Esophagus muscularis mucosa (tissue), 4 donors: ENCODE measurements around the gene HOXD9. TPM values are rescaled to one million over a fixed set of nuclear protein-coding genes. Genes with fewer than 3 reads are reported as not detected.
A peak's percentile ranks its signal among the peaks of the same experiment; 100 is the strongest.

Experiments used
- DNase-seq: peaks from one replicate; pipeline ENCODE4 v3.0.0-alpha.2; 2017; ENCODE audit errors: extremely low spot score
- H3K27ac ChIP-seq, 4 donors: fragments of 200-600 bp; sonication (generic); replicated peaks in 1 of 4; 1 replicate in 3 of 4; 2 replicates in 1 of 4; pipeline ENCODE4 v1.5.1; 2016 to 2019; ENCODE audit warnings: mild to moderate bottlenecking in 1 of 4
- H3K27me3 ChIP-seq, 4 donors: fragments of 200-600 bp; sonication (generic); one replicate each; pipeline versions ENCODE4 v1.5.1 to v1.6.0; 2016 to 2019
- H3K36me3 ChIP-seq, 4 donors: fragments of 200-600 bp; sonication (generic); one replicate each; pipeline ENCODE4 v1.5.1; 2016 to 2019
- H3K4me1 ChIP-seq, 4 donors: fragments of 200-600 bp; sonication (generic); one replicate each; pipeline ENCODE4 v1.5.1; 2016 to 2019
- H3K4me3 ChIP-seq, 4 donors: fragments of 200-600 bp; sonication (generic); 1 replicate in 2 of 4; 2 replicates in 2 of 4; pipeline ENCODE4 v1.5.1; 2016 to 2019; ENCODE audit warnings: mild to moderate bottlenecking in 4 of 4, moderate library complexity in 1 of 4
- H3K9me3 ChIP-seq, 4 donors: fragments of 200-600 bp; sonication (generic); 1 replicate in 3 of 4; 2 replicates in 1 of 4; pipeline ENCODE4 v1.5.1; 2016 to 2019
- EP300 ChIP-seq: sonication (generic); formaldehyde crosslinking; IDR thresholded peaks from one replicate; pipeline ENCODE4 v1.6.1; 2017; ENCODE audit warnings: antibody characterized with exemption
- POLR2A ChIP-seq: fragments of 450-650 bp; IDR thresholded peaks from one replicate; pipeline ENCODE4 v1.6.1; 2017; ENCODE audit warnings: antibody characterized with exemption, moderate library complexity, mild to moderate bottlenecking, low read depth
- POLR2AphosphoS5 ChIP-seq, 2 donors: sonication (generic); formaldehyde crosslinking; IDR thresholded peaks; one replicate each; pipeline ENCODE4 v1.6.1; 2017; ENCODE audit warnings: antibody characterized with exemption in 2 of 2
- WGBS: methylation state at CpG from one replicate; pipeline ENCODE4 v1.1.5; 2018; 5-methylcytosine and 5-hydroxymethylcytosine counted together
- intact Hi-C: fragments of 100-400 bp; cut with DNase I; formaldehyde crosslinking; loops from one replicate; pipeline ENCODE4 v1.15.1; 2023
- total RNA-seq, 4 donors: library from RNA; depleted of rRNA; stranded (reverse); fragments of >200 nt; gene quantifications; one replicate each; pipeline versions ENCODE4 v1.1.0 to v1.2.1, GENCODE V29; 2016
- TF ChIP-seq, protein P1 (sequence below), 3 experiments: fragments of 200-600 bp in 2 of 3; fragments of 450-650 bp in 1 of 3; sonication (generic) in 2 of 3; IDR thresholded peaks; one replicate each; pipeline ENCODE4 v1.5.1; 2017 to 2019; ENCODE audit warnings: antibody characterized with exemption in 3 of 3, mild to moderate bottlenecking in 2 of 3, moderate library complexity in 1 of 3

The HOXD9 gene
- total RNA-seq, 4 donors from 2014 or later, result 0.83 to 2.2 (median 0.99) TPM

DNA sequence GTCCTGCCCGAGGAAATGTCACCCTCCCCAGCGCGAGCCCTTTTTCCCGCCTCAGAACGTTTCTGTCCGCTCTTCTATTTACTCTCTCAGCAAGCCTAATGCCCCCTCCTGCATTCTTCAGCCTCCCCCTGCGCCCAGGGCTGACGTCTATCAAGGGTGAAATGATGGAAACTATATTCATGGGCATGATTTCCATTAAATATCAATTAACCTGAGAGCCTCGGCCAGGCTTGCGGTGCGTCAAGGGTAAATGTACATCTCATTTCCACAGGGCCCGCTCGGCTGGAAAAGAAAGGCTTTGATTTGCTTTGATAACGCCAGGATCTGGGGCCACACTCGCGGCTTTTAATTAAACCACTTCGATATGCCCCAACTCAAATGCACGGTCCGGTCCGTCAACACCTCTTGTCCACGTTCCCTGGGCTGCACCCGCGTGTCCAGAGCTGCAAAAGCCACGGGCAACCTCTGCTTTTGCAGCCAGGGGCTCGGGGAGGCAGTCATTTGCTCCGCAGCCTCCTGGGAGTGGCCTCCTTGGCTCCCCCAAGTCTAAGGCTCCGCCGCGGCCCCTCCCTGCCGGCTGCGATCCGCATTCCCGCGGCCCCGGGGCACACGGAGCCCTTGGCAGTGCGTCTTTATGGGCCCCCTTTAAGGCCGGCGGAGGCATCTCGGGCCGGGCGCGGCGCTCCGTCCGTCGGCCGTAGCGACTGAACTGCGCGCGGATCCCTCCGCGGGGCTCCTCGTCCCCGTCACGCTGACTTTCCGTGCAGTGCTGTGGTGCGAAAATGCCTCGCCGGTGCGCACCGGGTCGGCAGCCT lies 6.7 kb downstream of the HOXD9 start, which contains the start of gene HOXD8:
TSS of gene HOXD8 (plus strand) at position 724 of the 815 bp plus-strand sequence. CDS start 662 bp downstream, outside the sequence.
- 13% methylated on average over 28 of the region's 64 CpGs for WGBS
- no peak for DNase-seq
- Histone ChIP-seq H3K9me3 (no peaks in the 10 kb centered on the region), H3K36me3 (no peaks in the 10 kb centered on the region), H3K4me1 (peaks cover 14 to 49% (median 26%) of the 10 kb centered on the region in 4 donors), H3K4me3 (peak within 1 kb of the TSS; percentile 52 to 61 (median 53)), H3K27me3 (peaks cover 0 to 100% (median 78%) of the 10 kb centered on the region in 4 donors), H3K27ac (peak within 1 kb of the TSS; percentile 56 to 78 (median 71))
- intact Hi-C loops, result loop anchor here (1.0 to 5.0 kb wide), 5 partner anchors 328 to 688 kb away; no protein-coding TSS in a partner anchor
- TF ChIP-seq POLR2AphosphoS5 (IDR thresholded peaks at IDR 0.05), result peak; percentile 42 to 52
- no peak for TF ChIP-seq POLR2A
- no peak for TF ChIP-seq EP300
- TF ChIP-seq, protein P1, sequence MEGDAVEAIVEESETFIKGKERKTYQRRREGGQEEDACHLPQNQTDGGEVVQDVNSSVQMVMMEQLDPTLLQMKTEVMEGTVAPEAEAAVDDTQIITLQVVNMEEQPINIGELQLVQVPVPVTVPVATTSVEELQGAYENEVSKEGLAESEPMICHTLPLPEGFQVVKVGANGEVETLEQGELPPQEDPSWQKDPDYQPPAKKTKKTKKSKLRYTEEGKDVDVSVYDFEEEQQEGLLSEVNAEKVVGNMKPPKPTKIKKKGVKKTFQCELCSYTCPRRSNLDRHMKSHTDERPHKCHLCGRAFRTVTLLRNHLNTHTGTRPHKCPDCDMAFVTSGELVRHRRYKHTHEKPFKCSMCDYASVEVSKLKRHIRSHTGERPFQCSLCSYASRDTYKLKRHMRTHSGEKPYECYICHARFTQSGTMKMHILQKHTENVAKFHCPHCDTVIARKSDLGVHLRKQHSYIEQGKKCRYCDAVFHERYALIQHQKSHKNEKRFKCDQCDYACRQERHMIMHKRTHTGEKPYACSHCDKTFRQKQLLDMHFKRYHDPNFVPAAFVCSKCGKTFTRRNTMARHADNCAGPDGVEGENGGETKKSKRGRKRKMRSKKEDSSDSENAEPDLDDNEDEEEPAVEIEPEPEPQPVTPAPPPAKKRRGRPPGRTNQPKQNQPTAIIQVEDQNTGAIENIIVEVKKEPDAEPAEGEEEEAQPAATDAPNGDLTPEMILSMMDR (IDR thresholded peaks at IDR 0.05), result no peak

DNA sequence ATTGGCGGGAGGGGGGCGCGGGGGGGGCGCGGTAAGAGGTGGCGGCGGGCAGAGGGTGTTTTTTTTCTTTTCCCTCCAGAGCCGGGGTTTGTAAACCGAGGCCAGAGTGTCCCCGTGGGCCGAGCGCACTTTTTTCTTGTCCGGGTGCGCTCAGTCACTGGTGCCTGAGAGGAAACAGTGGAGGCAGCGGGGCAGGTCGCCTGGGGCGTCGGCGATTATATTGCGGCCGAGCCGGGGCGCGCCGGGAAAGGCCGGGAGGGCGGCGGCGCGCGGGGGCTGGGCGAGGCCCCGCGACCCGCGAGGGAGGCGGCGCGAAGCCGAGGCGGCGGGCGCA lies 7.3 kb downstream of the HOXD9 start:
- intact Hi-C loops, result loop anchor here (5.0 kb wide), 4 partner anchors 328 to 688 kb away; no protein-coding TSS in a partner anchor
- peak overlapping the region; percentile 56 to 78 (median 71) for H3K27ac ChIP-seq
- peak overlapping the region; percentile 52 to 61 (median 53) for H3K4me3 ChIP-seq
- TF ChIP-seq EP300 (no peak), POLR2A (no peak), POLR2AphosphoS5 (IDR thresholded peaks at IDR 0.05) (no peak)
- TF ChIP-seq, protein P1 (IDR thresholded peaks at IDR 0.05), result no peak
- no peaks in the 10 kb centered on the region for H3K36me3 ChIP-seq
- peaks cover 14 to 49% (median 26%) of the 10 kb centered on the region in 4 donors for H3K4me1 ChIP-seq
- no peaks in the 10 kb centered on the region for H3K9me3 ChIP-seq
- H3K27me3 ChIP-seq, result peaks cover 0 to 100% (median 75%) of the 10 kb centered on the region in 4 donors
- WGBS, result no CpG with 5 or more reads among the region's 43 CpGs
- no peak for DNase-seq

DNA sequence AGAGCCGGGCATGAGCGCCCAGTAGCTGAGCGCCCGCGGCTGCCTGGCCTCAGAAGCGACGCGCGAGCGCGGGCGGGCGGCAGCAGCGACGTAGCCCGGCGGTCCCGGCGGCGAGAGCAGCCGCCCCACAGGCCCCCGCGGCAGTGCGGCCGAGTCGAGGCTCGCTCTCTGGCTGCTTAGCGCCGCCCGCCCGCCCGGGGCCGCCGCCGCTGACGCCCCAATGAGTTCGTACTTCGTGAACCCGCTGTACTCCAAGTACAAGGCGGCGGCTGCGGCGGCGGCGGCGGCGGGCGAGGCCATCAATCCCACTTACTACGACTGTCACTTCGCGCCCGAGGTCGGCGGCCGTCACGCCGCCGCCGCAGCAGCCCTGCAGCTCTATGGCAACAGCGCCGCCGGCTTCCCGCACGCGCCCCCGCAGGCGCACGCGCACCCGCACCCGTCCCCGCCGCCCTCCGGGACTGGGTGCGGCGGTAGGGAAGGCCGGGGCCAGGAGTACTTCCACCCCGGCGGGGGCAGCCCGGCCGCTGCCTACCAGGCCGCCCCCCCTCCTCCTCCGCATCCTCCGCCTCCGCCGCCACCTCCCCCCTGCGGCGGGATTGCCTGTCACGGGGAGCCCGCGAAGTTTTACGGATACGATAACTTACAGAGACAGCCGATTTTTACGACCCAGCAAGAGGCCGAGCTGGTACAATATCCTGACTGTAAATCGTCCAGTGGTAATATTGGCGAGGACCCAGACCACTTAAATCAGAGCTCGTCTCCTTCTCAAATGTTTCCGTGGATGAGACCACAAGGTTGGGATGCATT lies 7.8 kb downstream of the HOXD9 start:
- no peaks in the 10 kb centered on the region for H3K36me3 ChIP-seq
- no peak for TF ChIP-seq EP300
- TF ChIP-seq POLR2A, result no peak
- TF ChIP-seq POLR2AphosphoS5 (IDR thresholded peaks at IDR 0.05), result no peak
- 6% methylated on average over 4 of the region's 100 CpGs for WGBS
- peak overlapping the region; percentile 52 to 61 (median 53) for H3K4me3 ChIP-seq
- peak overlapping the region; percentile 56 to 78 (median 71) for H3K27ac ChIP-seq
- no peaks in the 10 kb centered on the region for H3K9me3 ChIP-seq
- H3K27me3 ChIP-seq, result peaks cover 0 to 100% (median 73%) of the 10 kb centered on the region in 4 donors
- intact Hi-C loops, result no loop called here
- peaks cover 14 to 49% (median 26%) of the 10 kb centered on the region in 4 donors for H3K4me1 ChIP-seq
- DNase-seq, result no peak

DNA sequence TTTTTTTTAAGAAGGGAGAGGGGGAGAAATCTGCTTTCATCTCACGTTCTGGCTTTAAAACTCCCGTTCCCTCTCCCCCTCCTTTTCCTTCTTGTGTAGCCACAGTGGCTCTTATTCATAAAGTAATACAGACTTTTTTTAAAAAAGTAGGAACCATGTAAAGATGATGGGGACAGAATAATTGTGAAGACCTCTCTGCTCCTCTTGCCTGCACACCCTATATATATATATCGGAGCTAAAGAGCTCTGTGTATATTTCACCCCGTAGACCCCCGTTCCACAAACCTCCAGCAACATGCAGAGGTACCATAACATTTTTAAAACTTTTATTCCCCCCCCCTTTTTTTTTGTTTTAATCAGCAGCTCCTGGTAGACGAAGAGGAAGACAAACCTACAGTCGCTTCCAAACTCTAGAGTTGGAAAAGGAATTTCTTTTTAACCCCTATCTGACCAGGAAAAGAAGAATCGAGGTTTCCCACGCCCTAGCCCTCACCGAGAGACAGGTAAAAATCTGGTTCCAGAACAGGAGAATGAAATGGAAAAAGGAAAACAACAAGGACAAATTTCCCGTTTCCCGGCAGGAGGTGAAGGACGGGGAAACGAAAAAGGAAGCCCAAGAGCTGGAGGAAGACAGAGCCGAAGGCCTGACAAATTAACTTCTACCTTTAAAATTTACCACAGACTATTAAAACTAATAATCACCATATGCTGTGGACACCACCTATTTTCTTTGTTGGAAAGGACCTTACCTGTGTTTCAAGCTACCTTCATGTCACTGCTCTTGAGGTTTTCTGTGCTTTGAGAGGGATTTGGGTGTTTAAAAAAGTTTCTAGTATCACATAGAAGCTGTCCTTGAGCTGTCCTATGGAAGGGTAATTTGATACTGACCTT lies 8.7 kb downstream of the HOXD9 start:
- Histone ChIP-seq H3K4me1 (peaks cover 14 to 52% (median 29%) of the 10 kb centered on the region in 4 donors), H3K4me3 (peak overlapping the region; percentile 52 to 61 (median 53)), H3K27me3 (peaks cover 1 to 100% (median 75%) of the 10 kb centered on the region in 4 donors), H3K27ac (peak overlapping the region; percentile 56 to 78 (median 71)), H3K36me3 (no peaks in the 10 kb centered on the region), H3K9me3 (no peaks in the 10 kb centered on the region)
- no peak for DNase-seq
- intact Hi-C loops, result no loop called here
- TF ChIP-seq, protein P1 (IDR thresholded peaks at IDR 0.05), result no peak
- TF ChIP-seq POLR2A (no peak), EP300 (no peak), POLR2AphosphoS5 (IDR thresholded peaks at IDR 0.05) (no peak)
- WGBS, result 19% methylated on average over 15 of the region's 15 CpGs
